HEK293 (cell line): ENCODE measurements around the gene OR52K2.

Experiments
- CTCF ChIA-PET: fragments of 350-600 bp; formaldehyde crosslinking; extraction: SDS; loops from one replicate; lab custom pipeline; 2021; ENCODE audit warnings: antibody characterized with exemption; lab: Yijun Ruan, JAX
- POLR2A ChIA-PET: fragments of 300-600 bp; formaldehyde crosslinking; extraction: SDS; loops from one replicate; lab custom pipeline; 2020; ENCODE audit warnings: antibody characterized with exemption, inconsistent platforms; lab: Yijun Ruan, JAX
- H3K27ac ChIP-seq: fragments of 200-500 bp; sonication (Bioruptor generic); 2 replicates; pipeline ENCODE4 v1.5.1; 2014; ENCODE audit warnings: low read depth, low read length, control low read depth, inconsistent platforms; ENCODE audit errors: extremely low read depth
- H3K36me3 ChIP-seq, 2 experiments: fragments of 200-500 bp in 1 of 2; sonication (Bioruptor generic) in 1 of 2; 1 replicate in 1 of 2; 2 replicates in 1 of 2; pipeline ENCODE4 v1.5.1; 2014 to 2017; ENCODE audit warnings: inconsistent platforms in 2 of 2, low read length in 2 of 2; ENCODE audit not compliant: control insufficient read depth in 2 of 2, insufficient read depth in 1 of 2
- H3K4me1 ChIP-seq: fragments of 200-500 bp; sonication (Bioruptor generic); 2 replicates; pipeline ENCODE4 v1.5.1; 2014; ENCODE audit warnings: mild to moderate bottlenecking, low read length, inconsistent platforms; ENCODE audit not compliant: control insufficient read depth, insufficient read depth
- H3K4me3 ChIP-seq: 2 replicates; pipeline ENCODE4 v1.5.1; 2011; ENCODE audit warnings: low read depth, mild to moderate bottlenecking, control low read depth, low read length, moderate library complexity
- H3K9me3 ChIP-seq: fragments of 200-500 bp; sonication (Bioruptor generic); 2 replicates; pipeline ENCODE4 v1.5.1; 2014; ENCODE audit warnings: low read depth, low read length, inconsistent platforms; ENCODE audit not compliant: control insufficient read depth, insufficient read depth
- KLF8 ChIP-seq: fragments of 450-650 bp; formaldehyde crosslinking; IDR thresholded peaks from 2 replicates; pipeline ENCODE4 v1.5.1; 2016; ENCODE audit warnings: missing biosample characterization, missing genetic modification characterization
- MZF1 ChIP-seq: fragments of 450-650 bp; formaldehyde crosslinking; IDR thresholded peaks from 2 replicates; pipeline ENCODE4 v1.5.1; 2017; ENCODE audit warnings: missing biosample characterization, missing genetic modification characterization, borderline replicate concordance
- ZEB2 ChIP-seq: fragments of 450-650 bp; formaldehyde crosslinking; IDR thresholded peaks from 2 replicates; pipeline ENCODE4 v1.5.1; 2016; ENCODE audit warnings: missing biosample characterization, missing genetic modification characterization
- ZFP3 ChIP-seq: fragments of 450-650 bp; formaldehyde crosslinking; IDR thresholded peaks from 2 replicates; pipeline ENCODE4 v1.5.1; 2016; ENCODE audit warnings: low read depth, missing biosample characterization, missing genetic modification characterization
- ZNF19 ChIP-seq: fragments of 450-650 bp; formaldehyde crosslinking; IDR thresholded peaks from 2 replicates; pipeline ENCODE4; 2016; ENCODE audit warnings: missing biosample characterization, missing genetic modification characterization, low read depth
- ZNF311 ChIP-seq: fragments of 450-650 bp; formaldehyde crosslinking; IDR thresholded peaks from 2 replicates; pipeline ENCODE4 v1.5.1; 2017; ENCODE audit warnings: missing biosample characterization, missing genetic modification characterization, borderline replicate concordance
- ZNF366 ChIP-seq: fragments of 450-650 bp; formaldehyde crosslinking; conservative IDR thresholded peaks from 2 replicates; pipeline ENCODE4 v1.5.1; 2016; ENCODE audit warnings: missing biosample characterization, missing genetic modification characterization
- ZNF394 ChIP-seq: fragments of 450-650 bp; formaldehyde crosslinking; IDR thresholded peaks from 2 replicates; pipeline ENCODE4 v1.5.1; 2016; ENCODE audit warnings: missing biosample characterization, missing genetic modification characterization, mild to moderate bottlenecking, moderate library complexity, borderline replicate concordance
- ZNF433 ChIP-seq: fragments of 450-650 bp; formaldehyde crosslinking; IDR thresholded peaks from 2 replicates; pipeline ENCODE4 v1.5.1; 2016; ENCODE audit warnings: missing biosample characterization, missing genetic modification characterization, low read depth
- ZNF555 ChIP-seq: fragments of 450-650 bp; formaldehyde crosslinking; conservative IDR thresholded peaks from 2 replicates; pipeline ENCODE4 v1.5.1; 2017; ENCODE audit warnings: missing biosample characterization, mild to moderate bottlenecking, missing genetic modification characterization, inconsistent platforms
- TF ChIP-seq, protein P1 (sequence below): fragments of 450-650 bp; formaldehyde crosslinking; conservative IDR thresholded peaks from 2 replicates; pipeline ENCODE4 v1.5.1; 2016; ENCODE audit warnings: low read depth, missing biosample characterization, missing genetic modification characterization
- TF ChIP-seq, protein P2 (sequence below): fragments of 450-650 bp; formaldehyde crosslinking; IDR thresholded peaks from 2 replicates; pipeline ENCODE4 v1.5.1; 2017; ENCODE audit warnings: missing biosample characterization, missing genetic modification characterization
- TF ChIP-seq, protein P3 (sequence below): fragments of 450-650 bp; formaldehyde crosslinking; IDR thresholded peaks from 2 replicates; pipeline ENCODE4 v1.5.1; 2017; ENCODE audit warnings: missing biosample characterization, mild to moderate bottlenecking, missing genetic modification characterization, moderate library complexity
- TF ChIP-seq, protein P4 (sequence below): fragments of 450-650 bp; formaldehyde crosslinking; IDR thresholded peaks from 2 replicates; pipeline ENCODE4 v1.5.0; 2017; ENCODE audit warnings: missing biosample characterization, missing genetic modification characterization, borderline replicate concordance

OR52K2 gene

DNA sequence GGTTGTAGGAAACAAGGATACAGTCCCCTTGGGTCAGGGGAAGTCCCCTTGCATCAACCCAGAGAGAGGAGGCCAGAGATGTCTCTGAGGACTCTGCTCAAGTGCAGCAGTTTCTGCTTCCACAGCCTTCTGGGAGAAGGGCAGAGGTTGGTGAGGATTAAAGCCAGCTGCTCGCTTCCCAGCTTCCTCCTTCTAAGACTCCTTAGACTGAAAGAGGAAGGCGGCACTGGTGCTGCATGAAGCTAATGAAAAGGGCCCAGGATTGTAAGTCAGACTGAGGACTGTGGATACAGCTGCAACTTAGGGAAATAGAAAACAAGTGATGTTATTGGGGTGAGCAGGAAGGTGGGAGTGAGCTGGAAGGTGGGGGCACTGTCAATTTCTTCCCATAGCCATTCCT lies 33.4 kb downstream of the OR52K2 start, which contains the start of gene OR52K1:
OR52K1 (plus strand) TSS at position 202 of the 400 bp plus-strand sequence. CDS start 6,255 bp downstream, outside the sequence.
- H3K36me3 ChIP-seq: no peaks in the 10 kb centered on the region
- TF ChIP-seq ZFP3 (no peak), MZF1 (tag by site-specific recombination) (no peak), KLF8 (tag by site-specific recombination) (no peak), ZNF394 (tag by site-specific recombination) (no peak), ZNF555 (tag by site-specific recombination) (no peak), ZEB2 (tag by site-specific recombination) (no peak)
- TF ChIP-seq, protein P1, sequence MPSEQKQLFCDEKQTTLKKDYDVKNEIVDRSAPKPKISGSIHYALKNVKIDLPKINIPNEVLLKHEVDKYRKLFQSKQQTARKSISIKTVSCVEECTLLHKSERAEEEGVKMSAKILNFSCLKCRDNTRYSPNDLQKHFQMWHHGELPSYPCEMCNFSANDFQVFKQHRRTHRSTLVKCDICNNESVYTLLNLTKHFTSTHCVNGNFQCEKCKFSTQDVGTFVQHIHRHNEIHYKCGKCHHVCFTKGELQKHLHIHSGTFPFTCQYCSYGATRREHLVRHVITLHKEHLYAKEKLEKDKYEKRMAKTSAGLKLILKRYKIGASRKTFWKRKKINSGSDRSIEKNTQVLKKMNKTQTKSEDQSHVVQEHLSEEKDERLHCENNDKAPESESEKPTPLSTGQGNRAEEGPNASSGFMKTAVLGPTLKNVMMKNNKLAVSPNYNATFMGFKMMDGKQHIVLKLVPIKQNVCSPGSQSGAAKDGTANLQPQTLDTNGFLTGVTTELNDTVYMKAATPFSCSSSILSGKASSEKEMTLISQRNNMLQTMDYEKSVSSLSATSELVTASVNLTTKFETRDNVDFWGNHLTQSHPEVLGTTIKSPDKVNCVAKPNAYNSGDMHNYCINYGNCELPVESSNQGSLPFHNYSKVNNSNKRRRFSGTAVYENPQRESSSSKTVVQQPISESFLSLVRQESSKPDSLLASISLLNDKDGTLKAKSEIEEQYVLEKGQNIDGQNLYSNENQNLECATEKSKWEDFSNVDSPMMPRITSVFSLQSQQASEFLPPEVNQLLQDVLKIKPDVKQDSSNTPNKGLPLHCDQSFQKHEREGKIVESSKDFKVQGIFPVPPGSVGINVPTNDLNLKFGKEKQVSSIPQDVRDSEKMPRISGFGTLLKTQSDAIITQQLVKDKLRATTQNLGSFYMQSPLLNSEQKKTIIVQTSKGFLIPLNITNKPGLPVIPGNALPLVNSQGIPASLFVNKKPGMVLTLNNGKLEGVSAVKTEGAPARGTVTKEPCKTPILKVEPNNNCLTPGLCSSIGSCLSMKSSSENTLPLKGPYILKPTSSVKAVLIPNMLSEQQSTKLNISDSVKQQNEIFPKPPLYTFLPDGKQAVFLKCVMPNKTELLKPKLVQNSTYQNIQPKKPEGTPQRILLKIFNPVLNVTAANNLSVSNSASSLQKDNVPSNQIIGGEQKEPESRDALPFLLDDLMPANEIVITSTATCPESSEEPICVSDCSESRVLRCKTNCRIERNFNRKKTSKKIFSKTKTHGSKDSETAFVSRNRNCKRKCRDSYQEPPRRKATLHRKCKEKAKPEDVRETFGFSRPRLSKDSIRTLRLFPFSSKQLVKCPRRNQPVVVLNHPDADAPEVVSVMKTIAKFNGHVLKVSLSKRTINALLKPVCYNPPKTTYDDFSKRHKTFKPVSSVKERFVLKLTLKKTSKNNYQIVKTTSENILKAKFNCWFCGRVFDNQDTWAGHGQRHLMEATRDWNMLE (tag by site-specific recombination): no peak
- TF ChIP-seq, protein P2, sequence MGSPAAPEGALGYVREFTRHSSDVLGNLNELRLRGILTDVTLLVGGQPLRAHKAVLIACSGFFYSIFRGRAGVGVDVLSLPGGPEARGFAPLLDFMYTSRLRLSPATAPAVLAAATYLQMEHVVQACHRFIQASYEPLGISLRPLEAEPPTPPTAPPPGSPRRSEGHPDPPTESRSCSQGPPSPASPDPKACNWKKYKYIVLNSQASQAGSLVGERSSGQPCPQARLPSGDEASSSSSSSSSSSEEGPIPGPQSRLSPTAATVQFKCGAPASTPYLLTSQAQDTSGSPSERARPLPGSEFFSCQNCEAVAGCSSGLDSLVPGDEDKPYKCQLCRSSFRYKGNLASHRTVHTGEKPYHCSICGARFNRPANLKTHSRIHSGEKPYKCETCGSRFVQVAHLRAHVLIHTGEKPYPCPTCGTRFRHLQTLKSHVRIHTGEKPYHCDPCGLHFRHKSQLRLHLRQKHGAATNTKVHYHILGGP (tag by site-specific recombination): no peak
- CTCF ChIA-PET: interaction anchor here (0.5 to 1.1 kb wide), 3 partner anchors 11 to 676 kb away, joined by 3 to 4 read pairs (median 3); no protein-coding TSS in a partner anchor
- no peaks in the 10 kb centered on the region for H3K4me1 ChIP-seq
- POLR2A ChIA-PET: no interaction called here
- no peaks in the 10 kb centered on the region for H3K9me3 ChIP-seq
- H3K27ac ChIP-seq: no peak within 1 kb of the TSS
- H3K4me3 ChIP-seq: no peak within 1 kb of the TSS

- H3K9me3 ChIP-seq: no peaks in the 10 kb centered on the region
- H3K27ac ChIP-seq: no peak overlapping the region
- no peaks in the 10 kb centered on the region for H3K36me3 ChIP-seq
- POLR2A ChIA-PET: no interaction called here
- TF ChIP-seq, protein P3, sequence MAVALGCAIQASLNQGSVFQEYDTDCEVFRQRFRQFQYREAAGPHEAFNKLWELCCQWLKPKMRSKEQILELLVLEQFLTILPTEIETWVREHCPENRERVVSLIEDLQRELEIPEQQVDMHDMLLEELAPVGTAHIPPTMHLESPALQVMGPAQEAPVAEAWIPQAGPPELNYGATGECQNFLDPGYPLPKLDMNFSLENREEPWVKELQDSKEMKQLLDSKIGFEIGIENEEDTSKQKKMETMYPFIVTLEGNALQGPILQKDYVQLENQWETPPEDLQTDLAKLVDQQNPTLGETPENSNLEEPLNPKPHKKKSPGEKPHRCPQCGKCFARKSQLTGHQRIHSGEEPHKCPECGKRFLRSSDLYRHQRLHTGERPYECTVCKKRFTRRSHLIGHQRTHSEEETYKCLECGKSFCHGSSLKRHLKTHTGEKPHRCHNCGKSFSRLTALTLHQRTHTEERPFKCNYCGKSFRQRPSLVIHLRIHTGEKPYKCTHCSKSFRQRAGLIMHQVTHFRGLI: no peak
- no peak for TF ChIP-seq ZNF311 (tag by site-specific recombination)
- TF ChIP-seq, protein P4, sequence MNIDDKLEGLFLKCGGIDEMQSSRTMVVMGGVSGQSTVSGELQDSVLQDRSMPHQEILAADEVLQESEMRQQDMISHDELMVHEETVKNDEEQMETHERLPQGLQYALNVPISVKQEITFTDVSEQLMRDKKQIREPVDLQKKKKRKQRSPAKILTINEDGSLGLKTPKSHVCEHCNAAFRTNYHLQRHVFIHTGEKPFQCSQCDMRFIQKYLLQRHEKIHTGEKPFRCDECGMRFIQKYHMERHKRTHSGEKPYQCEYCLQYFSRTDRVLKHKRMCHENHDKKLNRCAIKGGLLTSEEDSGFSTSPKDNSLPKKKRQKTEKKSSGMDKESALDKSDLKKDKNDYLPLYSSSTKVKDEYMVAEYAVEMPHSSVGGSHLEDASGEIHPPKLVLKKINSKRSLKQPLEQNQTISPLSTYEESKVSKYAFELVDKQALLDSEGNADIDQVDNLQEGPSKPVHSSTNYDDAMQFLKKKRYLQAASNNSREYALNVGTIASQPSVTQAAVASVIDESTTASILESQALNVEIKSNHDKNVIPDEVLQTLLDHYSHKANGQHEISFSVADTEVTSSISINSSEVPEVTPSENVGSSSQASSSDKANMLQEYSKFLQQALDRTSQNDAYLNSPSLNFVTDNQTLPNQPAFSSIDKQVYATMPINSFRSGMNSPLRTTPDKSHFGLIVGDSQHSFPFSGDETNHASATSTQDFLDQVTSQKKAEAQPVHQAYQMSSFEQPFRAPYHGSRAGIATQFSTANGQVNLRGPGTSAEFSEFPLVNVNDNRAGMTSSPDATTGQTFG (tag by site-specific recombination): no peak
- TF ChIP-seq ZNF19 (tag by site-specific recombination): no peak
- TF ChIP-seq ZNF433 (tag by site-specific recombination): no peak
- TF ChIP-seq ZNF366 (tag by site-specific recombination): no peak
- TF ChIP-seq, all 188 proteins: peak for 0
- H3K4me3 ChIP-seq: no peak overlapping the region
- CTCF ChIA-PET: interaction anchor here (1.3 kb wide), 1 partner anchor 9 kb away, joined by 3 read pairs; no protein-coding TSS in a partner anchor
- H3K4me1 ChIP-seq: no peaks in the 10 kb centered on the region
Measured at GRCh38 chr11:4484310-4484709, 35.2 kb downstream of the OR52K2 start.
